Stimulated activated CD4-positive, alpha-beta T cell treated with anti-CD3 and anti-CD28 coated beads, Interleukin-1b, Interleukin-23, amount 100 ng/mL, for 48 hours (primary cell): ENCODE measurements around the gene SP110.
"Not testable (repeated sequence)": the region's sequence is repeated elsewhere in the genome, so short reads cannot be mapped to it uniquely, and the experiment has no call there.

ENCODE experiments used
- DNase-seq: peaks from one replicate; pipeline ENCODE4 v3.0.0-alpha.2; 2020

SP110 gene

GRCh38 chr2:230222829-230223228 lies 3.0 kb upstream of the SP110 start:
- DNase-seq: not testable (repeated sequence)

GRCh38 chr2:230221493-230221892 lies 1.7 kb upstream of the SP110 start:
- DNase-seq: no peak

GRCh38 chr2:230220347-230220969 lies 674 bp upstream of the SP110 start:
- DNase-seq: no peak

GRCh38 chr2:230218421-230218820 lies 1.4 kb downstream of the SP110 start:
- DNase-seq: no peak

GRCh38 chr2:230217424-230217823 lies 2.4 kb downstream of the SP110 start:
- DNase-seq: no peak

GRCh38 chr2:230216489-230216888 lies 3.3 kb downstream of the SP110 start:
- no peak for DNase-seq

- no peak for DNase-seq
These were observed 10.2 kb downstream of the SP110 start for GRCh38 chr2:230209422-230210051.

GRCh38 chr2:230208576-230208975 lies 11.2 kb downstream of the SP110 start:
- no peak for DNase-seq

GRCh38 chr2:230205721-230206120 lies 14.1 kb downstream of the SP110 start:
- DNase-seq: no peak

- DNase-seq: no peak
These were observed 14.8 kb downstream of the SP110 start for GRCh38 chr2:230205034-230205433.

GRCh38 chr2:230203110-230203676 lies 16.6 kb downstream of the SP110 start:
- no peak for DNase-seq

- DNase-seq: peak; percentile 31
These were observed 17.2 kb downstream of the SP110 start for GRCh38 chr2:230202430-230203109.

- DNase-seq: no peak
These were observed 34.8 kb downstream of the SP110 start for GRCh38 chr2:230184727-230185578.

- DNase-seq: no peak
These were observed 38.6 kb downstream of the SP110 start for GRCh38 chr2:230181195-230181594.

- DNase-seq: no peak
These were observed 39.9 kb downstream of the SP110 start for GRCh38 chr2:230179907-230180306.

- DNase-seq: no peak
These were observed 41.0 kb downstream of the SP110 start for GRCh38 chr2:230178546-230179485.

- DNase-seq: no peak
These were observed 42.8 kb downstream of the SP110 start for GRCh38 chr2:230176996-230177395.

GRCh38 chr2:230174466-230174865 lies 45.3 kb downstream of the SP110 start:
- no peak for DNase-seq

GRCh38 chr2:230172852-230173251 lies 46.9 kb downstream of the SP110 start:
- DNase-seq: no peak

- no peak for DNase-seq
These were observed 47.6 kb downstream of the SP110 start for GRCh38 chr2:230172156-230172555.

GRCh38 chr2:230170532-230170931 lies 49.3 kb downstream of the SP110 start:
- no peak for DNase-seq
